GM12878 (cell line): Measurements from ENCODE around the gene SKA3. TPM values are rescaled to one million over a fixed set of nuclear protein-coding genes. Genes with fewer than 3 reads are reported as not detected.

Experiments
- ATAC-seq: fragments of 200-7000 bp; cut with Tn5 transposase; 3 replicates; pipeline ENCODE4 v1.9.1; 2020; ENCODE audit warnings: mild to moderate bottlenecking, moderate library complexity
- BruUV-seq: library from RNA; stranded (reverse); fragments of 400-500 nt; replicated peaks from 2 replicates; lab custom pipeline; 2021; lab: Mats Ljungman, UMichigan
- CTCF ChIA-PET: fragments of 300-600 bp; sonication (Branson Sonifier 250); formaldehyde crosslinking; extraction: SDS; loops from one replicate; lab custom pipeline; 2021; ENCODE audit warnings: inconsistent platforms; lab: Yijun Ruan, JAX
- POLR2A ChIA-PET: fragments of 350-600 bp; formaldehyde crosslinking; extraction: SDS; loops from one replicate; lab custom pipeline; 2021; ENCODE audit warnings: inconsistent platforms; lab: Charles Lee
- RAD21 ChIA-PET: fragments of 300-600 bp; sonication (Branson Sonifier 250); formaldehyde crosslinking; loops from one replicate; lab custom pipeline; 2023; ENCODE audit warnings: antibody characterized with exemption; ENCODE audit not compliant: unreplicated experiment; lab: Charles Lee
- SMC1A ChIA-PET: fragments of 300-600 bp; sonication (Branson Sonifier 250); formaldehyde crosslinking; loops from one replicate; lab custom pipeline; 2023; ENCODE audit not compliant: unreplicated experiment, uncharacterized antibody; lab: Charles Lee
- DNase-seq: peaks from one replicate; pipeline ENCODE4 v3.0.0-alpha.2; 2011; ENCODE audit warnings: low read depth, low spot score
- FAIRE-seq: peaks from 3 replicates; lab custom pipeline; 2011; peaks lifted over from hg19 to GRCh38; lab: Jason Lieb, UNC
- H2AFZ ChIP-seq: 2 replicates; pipeline ENCODE4 v1.6.0; 2011; ENCODE audit warnings: low read depth, low read length, control low read depth; ENCODE audit not compliant: control insufficient read depth
- H3K27ac ChIP-seq: 2 replicates; pipeline ENCODE4 v1.5.1; 2011; ENCODE audit warnings: control low read depth; ENCODE audit not compliant: control insufficient read depth, insufficient read depth
- H3K27me3 ChIP-seq, 2 experiments: replicated peaks in 1 of 2; 2 replicates each; pipeline versions ENCODE4 v1.6.0 to v1.6.1; 2011; ENCODE audit warnings: low read length in 1 of 2; ENCODE audit not compliant: control insufficient read depth in 2 of 2, insufficient read depth in 2 of 2
- H3K36me3 ChIP-seq, 2 experiments: 2 replicates each; pipeline ENCODE4 v1.5.1; 2011; ENCODE audit warnings: low read length in 1 of 2; ENCODE audit not compliant: control insufficient read depth in 2 of 2, insufficient read depth in 2 of 2
- H3K4me1 ChIP-seq: 2 replicates; pipeline ENCODE4 v1.6.1; 2011; ENCODE audit warnings: mild to moderate bottlenecking, low read length, moderate library complexity, mixed read lengths; ENCODE audit not compliant: control insufficient read depth, insufficient read depth
- H3K4me2 ChIP-seq: 2 replicates; pipeline ENCODE4 v1.6.0; 2011; ENCODE audit warnings: control low read depth; ENCODE audit not compliant: control insufficient read depth, insufficient read depth
- H3K4me3 ChIP-seq: fragments of 200-600 bp; sonication (generic); 2 replicates; pipeline ENCODE4 v1.5.1; 2016
- H3K79me2 ChIP-seq: 2 replicates; pipeline ENCODE4 v1.6.0; 2011; ENCODE audit warnings: low read length; ENCODE audit not compliant: control insufficient read depth, insufficient read depth
- H3K9ac ChIP-seq: 2 replicates; pipeline ENCODE4 v1.8.0; 2011; ENCODE audit warnings: low read length, control low read depth, mixed read lengths; ENCODE audit not compliant: control insufficient read depth, insufficient read depth
- H3K9me3 ChIP-seq: replicated peaks from 3 replicates; pipeline ENCODE4 v1.5.1; 2011; ENCODE audit warnings: mild to moderate bottlenecking, low read length; ENCODE audit not compliant: control insufficient read depth, insufficient read depth
- H4K20me1 ChIP-seq: 2 replicates; pipeline ENCODE4 v1.6.0; 2011; ENCODE audit not compliant: control insufficient read depth, insufficient read depth
- ATF7 ChIP-seq: fragments of 450-650 bp; IDR thresholded peaks from 2 replicates; pipeline ENCODE4 v1.6.1; 2016; ENCODE audit warnings: low read depth, mild to moderate bottlenecking
- BCL11A ChIP-seq: IDR thresholded peaks from 2 replicates; pipeline ENCODE4 v1.6.1; 2011; ENCODE audit warnings: low read depth, low read length
- CHD1 ChIP-seq: IDR thresholded peaks from 2 replicates; pipeline ENCODE4 v1.6.1; 2012; ENCODE audit warnings: low read depth, low read length, improper control_type of control experiment
- CHD4 ChIP-seq: fragments of 200-600 bp; sonication (generic); IDR thresholded peaks from 2 replicates; pipeline ENCODE4 v1.6.1; 2016; ENCODE audit warnings: mild to moderate bottlenecking
- EGR1 ChIP-seq, 2 experiments: IDR thresholded peaks; 1 replicate in 1 of 2; 2 replicates in 1 of 2; pipeline ENCODE4 v1.6.1; 2011 to 2012; ENCODE audit warnings: low read depth in 2 of 2, low read length in 2 of 2, borderline replicate concordance in 1 of 2, mild to moderate bottlenecking in 1 of 2, moderate library complexity in 1 of 2
- HDAC6 ChIP-seq: fragments of 200-600 bp; sonication (generic); IDR thresholded peaks from one replicate; pipeline ENCODE4 v1.8.0; 2017; ENCODE audit warnings: antibody characterized with exemption; ENCODE audit not compliant: unreplicated experiment
- IKZF1 ChIP-seq: fragments of 450-650 bp; conservative IDR thresholded peaks from 2 replicates; pipeline ENCODE4 v1.6.1; 2017; ENCODE audit warnings: antibody characterized with exemption, mild to moderate bottlenecking
- KAT2A ChIP-seq: conservative IDR thresholded peaks from 2 replicates; pipeline ENCODE4 v1.6.1; 2011; ENCODE audit warnings: low read depth, low read length; ENCODE audit not compliant: control insufficient read depth
- KLF5 ChIP-seq: fragments of 450-650 bp; IDR thresholded peaks from 2 replicates; pipeline ENCODE4 v1.6.1; 2014; ENCODE audit warnings: mild to moderate bottlenecking; ENCODE audit not compliant: partially characterized antibody
- NFYB ChIP-seq: IDR thresholded peaks from 2 replicates; pipeline ENCODE4 v1.6.1; 2011; ENCODE audit warnings: low read depth, mild to moderate bottlenecking, low read length, improper control_type of control experiment, moderate library complexity; ENCODE audit not compliant: insufficient read depth
- NR2C1 ChIP-seq: fragments of 450-650 bp; IDR thresholded peaks from 2 replicates; pipeline ENCODE4 v1.6.1; 2017; ENCODE audit warnings: antibody characterized with exemption, mild to moderate bottlenecking, moderate library complexity
- PAX5 ChIP-seq: IDR thresholded peaks from 2 replicates; pipeline ENCODE4 v1.6.1; 2011; ENCODE audit warnings: low read depth, low read length, borderline replicate concordance
- PAX8 ChIP-seq: fragments of 450-650 bp; IDR thresholded peaks from 2 replicates; pipeline ENCODE4 v1.6.1; 2017; ENCODE audit warnings: mild to moderate bottlenecking, moderate library complexity
- PML ChIP-seq: IDR thresholded peaks from 2 replicates; pipeline ENCODE4 v1.6.1; 2012; ENCODE audit warnings: low read length, inconsistent platforms
- SUZ12 ChIP-seq: fragments of 200-600 bp; sonication (generic); IDR thresholded peaks from one replicate; pipeline ENCODE4 v1.6.1; 2018; ENCODE audit warnings: antibody characterized with exemption, mild to moderate bottlenecking; ENCODE audit not compliant: unreplicated experiment
- WGBS: methylation state at CpG from one replicate; pipeline ENCODE4 v1.1.6; 2016; ENCODE audit warnings: low lambda C conversion rate; ENCODE audit not compliant: insufficient replicate concordance, insufficient coverage; ENCODE audit errors: missing lambda C conversion rate; 5-methylcytosine and 5-hydroxymethylcytosine counted together
- in situ Hi-C: fragments of 300-500 bp; cut with MboI; formaldehyde crosslinking; loops from 9 replicates; pipeline ENCODE4 v1.14.3; 2018; ENCODE audit warnings: mixed read lengths
- intact Hi-C: fragments of 100-400 bp; cut with micrococcal nuclease; formaldehyde crosslinking; loops from one replicate; pipeline ENCODE4 v1.14.2; 2022; ENCODE audit not compliant: unreplicated experiment
- polyA plus RNA-seq, 11 experiments: library from polyadenylated mRNA; depleted of rRNA in 4 of 11; unstranded in 6 of 11; stranded (reverse) in 5 of 11; fragments of >200 nt; fragmentation: Nextera tagmentation in 4 of 11; fragmentation: Illumina TruSeq in 1 of 11; extraction: Ambion mirVana in 4 of 11; extraction: Trizol in 1 of 11; gene quantifications; 1 replicate in 1 of 11; 2 replicates in 10 of 11; pipeline versions ENCODE4 v1.2.1 to v1.2.3, GENCODE V29; 2011 to 2016; ENCODE audit warnings: inconsistent platforms in 2 of 11, missing spikeins in 2 of 11, low read depth in 1 of 11
- total RNA-seq, 4 experiments: library from RNA; depleted of rRNA in 3 of 4; stranded (reverse); fragments of >200 nt in 3 of 4; fragmentation: Illumina TruSeq in 1 of 4; extraction: Trizol in 1 of 4; gene quantifications; 2 replicates each; pipeline versions ENCODE4 v1.2.1 to v1.2.3, GENCODE V29; 2013 to 2021

The SKA3 gene
- total and polyA plus RNA-seq, 10 of the 15 experiments (the other 5 are each of a cell fraction or from before 2014, with no cell fraction given), result 13.5 to 69.7 (median 26.3) TPM

DNA sequence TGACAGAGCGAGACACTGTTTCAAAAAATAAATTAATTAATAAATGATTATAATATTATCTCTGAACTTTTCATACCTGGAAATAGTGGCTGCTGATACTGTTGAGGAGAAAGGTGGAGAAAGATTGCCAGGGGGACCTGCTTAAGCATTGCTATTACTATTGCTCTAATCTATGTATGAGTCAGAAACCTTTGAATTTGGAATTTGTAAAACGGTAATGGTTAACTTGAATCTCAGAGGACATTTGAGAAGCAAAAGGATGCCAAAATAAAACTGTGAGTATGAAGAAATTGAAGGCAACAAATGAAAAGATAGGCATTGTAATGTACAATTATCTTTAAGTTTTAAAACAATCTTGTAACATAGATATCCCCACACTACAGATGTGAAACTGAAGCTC lies 5.3 kb upstream of the SKA3 start:
- RAD21 ChIA-PET, result no interaction called here
- no TSS peak for BruUV-seq
- Histone ChIP-seq H3K4me2 (no peak overlapping the region), H3K27ac (no peak overlapping the region), H4K20me1 (no peaks in the 10 kb centered on the region), H3K4me1 (no peaks in the 10 kb centered on the region), H3K9ac (no peak overlapping the region), H3K9me3 (no peaks in the 10 kb centered on the region), H3K79me2 (peaks cover 15% of the 10 kb centered on the region), H3K27me3 (no peaks in the 10 kb centered on the region), H3K36me3 (no peaks in the 10 kb centered on the region), H2AFZ (no peak overlapping the region), H3K4me3 (no peak overlapping the region)
- DNase-seq (no peak), FAIRE-seq (no peak), ATAC-seq (no peak)
- WGBS, result 75% methylated on average over 2 of the region's 2 CpGs
- no peak for TF ChIP-seq KLF5
- TF ChIP-seq CHD4, result no peak
- TF ChIP-seq PML, result no peak
- TF ChIP-seq CHD1, result no peak
- no peak for TF ChIP-seq SUZ12
- no peak for TF ChIP-seq NFYB
- no peak for TF ChIP-seq ATF7
- TF ChIP-seq IKZF1, result no peak
- no peak for TF ChIP-seq PAX8
- TF ChIP-seq BCL11A, result no peak
- TF ChIP-seq NR2C1, result no peak
- TF ChIP-seq PAX5, result no peak
- TF ChIP-seq HDAC6, result no peak
- no peak for TF ChIP-seq EGR1 (IDR thresholded peaks at IDR 0.05; ENCODE audit: borderline replicate concordance in 1 of 2, low read depth in 2 of 2, low read length in 2 of 2)
- TF ChIP-seq KAT2A, result no peak
- POLR2A ChIA-PET, result no interaction called here
- in situ Hi-C loops (loop anchor here (5.0 kb wide), 1 partner anchor 69 kb away; no protein-coding TSS in a partner anchor), intact Hi-C loops (loop anchor here (10.0 kb wide), 1 partner anchor 687 kb away; no protein-coding TSS in a partner anchor)
- CTCF ChIA-PET, result no interaction called here
- SMC1A ChIA-PET, result no interaction called here
